GM12891 (cell line): Measurements from ENCODE around the gene FAM229A.

ENCODE experiments used
- PAX5 ChIP-seq: IDR thresholded peaks from 2 replicates; pipeline ENCODE4 v1.6.1; 2011; ENCODE audit warnings: low read length, moderate library complexity, mild to moderate bottlenecking; ENCODE audit not compliant: insufficient read depth, severe bottlenecking
- POLR2A ChIP-seq: IDR thresholded peaks from 2 replicates; pipeline ENCODE4 v1.6.1; 2011; ENCODE audit warnings: low read depth, low read length, control low read depth
- POLR2AphosphoS5 ChIP-seq: IDR thresholded peaks from 2 replicates; pipeline ENCODE4 v1.6.1; 2011; ENCODE audit warnings: low read depth, low read length, control low read depth
- POU2F2 ChIP-seq: IDR thresholded peaks from 2 replicates; pipeline ENCODE4 v1.6.1; 2011; ENCODE audit warnings: low read depth, mild to moderate bottlenecking, control low read depth, low read length, moderate library complexity
- SPI1 ChIP-seq: IDR thresholded peaks from 2 replicates; pipeline ENCODE4 v1.6.1; 2011; ENCODE audit warnings: low read depth, low read length, control low read depth
- TAF1 ChIP-seq: IDR thresholded peaks from 2 replicates; pipeline ENCODE4 v1.6.1; 2011; ENCODE audit warnings: low read depth, low read length, control low read depth

GRCh38 chr1:32341186-32341757, 21.0 kb downstream of the FAM229A start:
- TF ChIP-seq POLR2A: no peak
- TF ChIP-seq PAX5: no peak
- TF ChIP-seq POLR2AphosphoS5: no peak
- TF ChIP-seq TAF1: no peak
- no peak for TF ChIP-seq SPI1
- TF ChIP-seq POU2F2: no peak
